ENCODE results near the gene MPG. TPM values are rescaled to one million over a fixed set of nuclear protein-coding genes. Genes with fewer than 3 reads are reported as not detected.

MPG gene
- total RNA-seq, 4 donors from 2014 or later = 49.1 to 107 (median 87.2) TPM

DNA sequence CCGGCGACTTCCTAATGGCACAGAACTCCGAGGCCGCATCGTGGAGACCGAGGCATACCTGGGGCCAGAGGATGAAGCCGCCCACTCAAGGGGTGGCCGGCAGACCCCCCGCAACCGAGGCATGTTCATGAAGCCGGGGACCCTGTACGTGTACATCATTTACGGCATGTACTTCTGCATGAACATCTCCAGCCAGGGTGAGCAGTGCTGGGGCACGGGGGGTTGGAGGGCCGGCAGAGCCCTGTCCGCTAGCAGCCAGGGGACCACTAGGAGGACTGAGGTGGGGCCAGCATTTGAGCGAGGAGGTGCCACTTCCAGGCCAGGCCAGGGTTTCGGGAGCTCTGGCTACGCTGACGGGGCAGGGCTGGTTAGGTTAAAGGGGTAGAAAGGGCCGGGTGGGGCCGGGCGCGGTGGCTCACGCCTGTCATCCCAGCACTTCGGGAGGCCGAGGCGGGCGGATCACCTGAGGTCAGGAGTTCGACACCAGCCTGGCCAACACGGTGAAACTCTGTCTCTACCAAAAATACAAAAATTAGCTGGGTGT lies 5.1 kb downstream of the MPG start:
- ATAC-seq (ENCODE audit: low FRiP score) (no peak), DNase-seq (ENCODE audit: low spot score) (no peak)
- TF ChIP-seq, protein P1, sequence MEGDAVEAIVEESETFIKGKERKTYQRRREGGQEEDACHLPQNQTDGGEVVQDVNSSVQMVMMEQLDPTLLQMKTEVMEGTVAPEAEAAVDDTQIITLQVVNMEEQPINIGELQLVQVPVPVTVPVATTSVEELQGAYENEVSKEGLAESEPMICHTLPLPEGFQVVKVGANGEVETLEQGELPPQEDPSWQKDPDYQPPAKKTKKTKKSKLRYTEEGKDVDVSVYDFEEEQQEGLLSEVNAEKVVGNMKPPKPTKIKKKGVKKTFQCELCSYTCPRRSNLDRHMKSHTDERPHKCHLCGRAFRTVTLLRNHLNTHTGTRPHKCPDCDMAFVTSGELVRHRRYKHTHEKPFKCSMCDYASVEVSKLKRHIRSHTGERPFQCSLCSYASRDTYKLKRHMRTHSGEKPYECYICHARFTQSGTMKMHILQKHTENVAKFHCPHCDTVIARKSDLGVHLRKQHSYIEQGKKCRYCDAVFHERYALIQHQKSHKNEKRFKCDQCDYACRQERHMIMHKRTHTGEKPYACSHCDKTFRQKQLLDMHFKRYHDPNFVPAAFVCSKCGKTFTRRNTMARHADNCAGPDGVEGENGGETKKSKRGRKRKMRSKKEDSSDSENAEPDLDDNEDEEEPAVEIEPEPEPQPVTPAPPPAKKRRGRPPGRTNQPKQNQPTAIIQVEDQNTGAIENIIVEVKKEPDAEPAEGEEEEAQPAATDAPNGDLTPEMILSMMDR (IDR thresholded peaks at IDR 0.05) = no peak

DNA sequence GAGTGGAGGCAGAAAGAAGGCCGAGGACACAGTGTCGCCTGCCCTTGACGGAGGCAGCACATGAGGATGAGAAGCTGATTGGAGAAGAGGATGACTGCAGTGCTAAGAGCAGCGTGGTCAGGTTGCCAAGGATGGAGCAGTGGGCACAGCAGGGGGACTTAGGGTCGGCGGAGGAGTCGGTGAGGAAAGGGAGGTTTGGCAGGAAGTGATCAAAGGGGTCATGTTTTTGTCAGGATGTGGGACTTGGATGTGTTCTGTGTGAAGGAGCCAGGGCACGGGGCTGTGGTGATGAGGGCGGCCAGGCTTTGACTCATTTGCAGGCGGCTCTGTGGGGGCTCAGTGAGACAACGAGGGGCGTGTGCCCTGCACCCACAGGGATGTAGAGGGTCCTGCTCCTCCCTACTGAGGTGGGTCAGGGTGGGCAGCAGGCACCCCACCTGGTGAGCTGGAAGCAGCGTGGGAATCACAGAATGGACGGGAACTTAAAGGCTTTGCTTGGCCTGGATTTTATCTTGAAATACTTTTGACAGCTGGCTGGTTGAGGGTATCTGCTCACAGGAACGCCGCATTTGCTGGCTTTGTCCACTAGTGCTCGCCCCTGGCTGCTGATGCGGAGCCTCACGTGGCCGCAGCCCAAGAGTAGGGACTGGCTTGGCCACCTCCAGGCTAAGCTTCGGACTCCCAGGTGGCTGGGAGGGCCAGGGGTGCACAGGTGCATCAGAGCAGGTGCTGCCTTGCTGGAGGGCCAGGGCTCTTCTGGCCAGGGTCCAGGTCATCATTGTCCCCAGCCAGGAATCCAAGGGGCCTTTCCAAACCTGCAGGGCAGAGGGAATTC lies 6.0 kb downstream of the MPG start:
- DNase-seq (ENCODE audit: low spot score) (no peak), ATAC-seq (ENCODE audit: low FRiP score) (no peak)
- TF ChIP-seq, protein P1 (IDR thresholded peaks at IDR 0.05) = no peak

DNA sequence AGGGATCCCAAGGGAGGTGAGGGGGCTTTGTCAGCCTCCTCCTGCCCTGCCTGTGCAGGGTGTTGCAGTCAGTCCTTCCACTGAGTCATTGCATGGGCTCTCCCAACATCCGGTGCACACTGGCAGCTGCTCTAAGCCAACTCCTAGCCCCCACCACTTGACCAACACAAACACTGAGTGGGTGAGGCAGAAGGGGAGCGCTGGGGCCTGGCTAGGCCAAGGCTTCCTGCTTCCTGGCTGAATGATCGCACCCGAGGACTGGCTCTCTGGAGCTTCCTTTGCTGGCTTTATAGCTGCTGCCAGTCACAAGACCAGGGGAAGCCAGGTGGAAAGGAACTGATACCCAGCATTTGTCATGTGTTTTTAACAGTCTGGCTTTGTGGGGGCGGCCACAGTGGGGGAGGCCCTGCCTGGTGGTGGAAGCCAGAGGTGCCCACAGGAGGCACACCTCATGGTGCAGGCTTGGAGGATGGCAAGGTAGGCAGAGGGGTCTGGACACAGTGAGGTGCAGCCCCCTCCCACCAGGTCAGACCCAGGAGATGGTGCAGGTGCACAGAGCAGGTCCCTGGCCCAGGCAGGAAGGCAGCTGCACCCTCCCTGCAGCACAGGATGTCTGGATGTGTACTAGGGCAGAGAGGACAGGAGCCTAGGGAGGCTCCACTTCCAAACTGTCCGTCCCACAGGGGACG lies 6.8 kb downstream of the MPG start:
- DNase-seq (ENCODE audit: low spot score) = no peak
- TF ChIP-seq, protein P1 (IDR thresholded peaks at IDR 0.05) = no peak
- ATAC-seq (ENCODE audit: low FRiP score) = peak; percentile 85

DNA sequence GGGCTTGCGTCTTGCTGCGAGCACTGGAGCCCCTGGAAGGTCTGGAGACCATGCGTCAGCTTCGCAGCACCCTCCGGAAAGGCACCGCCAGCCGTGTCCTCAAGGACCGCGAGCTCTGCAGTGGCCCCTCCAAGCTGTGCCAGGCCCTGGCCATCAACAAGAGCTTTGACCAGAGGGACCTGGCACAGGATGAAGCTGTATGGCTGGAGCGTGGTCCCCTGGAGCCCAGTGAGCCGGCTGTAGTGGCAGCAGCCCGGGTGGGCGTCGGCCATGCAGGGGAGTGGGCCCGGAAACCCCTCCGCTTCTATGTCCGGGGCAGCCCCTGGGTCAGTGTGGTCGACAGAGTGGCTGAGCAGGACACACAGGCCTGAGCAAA lies 7.4 kb downstream of the MPG start:
- ATAC-seq (ENCODE audit: low FRiP score) = no peak

DNA sequence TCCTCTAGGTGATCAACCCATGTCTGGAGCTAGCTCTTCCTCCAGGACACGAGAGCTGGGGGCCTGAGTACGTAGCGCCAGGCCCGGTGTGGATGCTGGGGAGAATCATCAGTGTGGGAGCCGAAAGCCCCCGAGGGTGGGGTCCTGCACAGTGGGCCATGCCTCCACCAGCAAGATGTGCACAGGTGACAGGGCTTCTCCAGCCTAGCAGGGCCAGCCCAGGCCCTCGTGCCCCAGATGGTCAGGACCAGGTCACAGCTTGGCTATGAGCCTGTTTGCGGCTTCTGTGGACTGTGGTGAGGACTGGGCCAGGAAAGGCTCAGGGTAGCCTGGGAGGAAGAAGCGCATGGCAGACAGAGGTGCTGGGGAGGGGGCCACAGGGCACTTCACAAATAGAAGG lies 7.8 kb downstream of the MPG start:
- ATAC-seq (ENCODE audit: low FRiP score) (no peak), DNase-seq (ENCODE audit: low spot score) (no peak)
- TF ChIP-seq, protein P1 (IDR thresholded peaks at IDR 0.05) = no peak

More for the DNA sequence above, 7.4 kb downstream of the MPG start:
- TF ChIP-seq, protein P1 (IDR thresholded peaks at IDR 0.05) = no peak
- DNase-seq (ENCODE audit: low spot score) = no peak

DNA sequence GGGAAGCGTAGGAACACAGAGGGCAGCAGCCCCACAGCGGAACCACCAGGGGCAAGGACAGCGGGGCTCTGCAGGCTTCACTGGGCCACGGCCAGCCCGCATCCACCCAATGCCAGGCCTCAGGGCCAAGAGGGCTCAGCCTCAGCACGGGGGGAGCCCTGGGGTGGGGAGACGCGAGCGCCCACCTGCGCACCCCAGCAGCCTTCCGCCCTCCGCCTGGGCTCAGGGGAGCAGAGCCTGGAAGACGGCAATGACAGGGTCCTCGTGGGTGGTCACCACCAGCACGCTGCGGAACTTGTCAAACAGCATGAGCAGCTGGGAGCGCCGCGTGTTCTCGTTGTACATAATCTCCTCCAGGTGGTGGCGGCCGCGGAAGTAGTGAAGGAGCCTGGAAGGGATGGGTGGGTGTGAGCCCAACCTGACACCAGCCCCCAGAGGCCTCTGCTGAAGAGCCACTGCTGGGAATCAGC lies 8.5 kb downstream of the MPG start:
- DNase-seq (ENCODE audit: low spot score) = no peak
- no peak for ATAC-seq (ENCODE audit: low FRiP score)
- TF ChIP-seq, protein P1 (IDR thresholded peaks at IDR 0.05) = no peak
